Left lobe of liver (tissue), 2 donors: ENCODE data around the gene HYAL1. TPM values are rescaled to one million over a fixed set of nuclear protein-coding genes. Genes with fewer than 3 reads are reported as not detected.
"Not testable (repeated sequence)": the region's sequence is repeated elsewhere in the genome, so short reads cannot be mapped to it uniquely, and the experiment has no call there.

Experiments
- ATAC-seq: fragments of 200-7000 bp; cut with Tn5 transposase; one replicate; pipeline ENCODE4 v1.9.1; 2020; ENCODE audit warnings: mild to moderate bottlenecking, moderate library complexity
- DNase-seq: peaks from one replicate; pipeline ENCODE4 v3.0.0-alpha.2; 2020; ENCODE audit warnings: low spot score
- total RNA-seq: library from RNA; stranded (reverse); gene quantifications from one replicate; pipeline ENCODE4 v1.2.1, GENCODE V29; 2021
- donor health status: DM: no; HTN: no; CAD: no; lungs with moderate emphysema.
- donor health status: DM: no; HTN: yes; CAD: no.

HYAL1 gene
- total RNA-seq, 1 donor from 2014 or later: 140 TPM

GRCh38 chr3:50319181-50319893 is 16.0 kb upstream of the HYAL1 start:
- DNase-seq: no peak
- ATAC-seq: no peak

- DNase-seq (no peak), ATAC-seq (no peak)
Observed at GRCh38 chr3:50318615-50319014, 15.2 kb upstream of the HYAL1 start.

GRCh38 chr3:50318163-50318562 is 14.8 kb upstream of the HYAL1 start:
- DNase-seq: no peak
- no peak for ATAC-seq

GRCh38 chr3:50317300-50317699 is 13.9 kb upstream of the HYAL1 start:
- no peak for ATAC-seq
- no peak for DNase-seq

- DNase-seq (no peak), ATAC-seq (no peak)
Observed at GRCh38 chr3:50316657-50317242, 13.4 kb upstream of the HYAL1 start.

- DNase-seq (no peak), ATAC-seq (peak; percentile 5)
Observed at GRCh38 chr3:50314816-50315215, 11.4 kb upstream of the HYAL1 start.

GRCh38 chr3:50314342-50314741 is 11.0 kb upstream of the HYAL1 start:
- peak; percentile 66 for ATAC-seq
- no peak for DNase-seq

- not testable (repeated sequence) for DNase-seq, ATAC-seq
Observed at GRCh38 chr3:50312041-50312440, 8.7 kb upstream of the HYAL1 start.

- no peak for ATAC-seq
Observed at GRCh38 chr3:50304601-50305000, 1.2 kb upstream of the HYAL1 start.

GRCh38 chr3:50302095-50303012 is 1.0 kb downstream of the HYAL1 start:
- peak; percentile 90 for DNase-seq
- ATAC-seq: peak; percentile 45

More at GRCh38 chr3:50304601-50305000, 1.2 kb upstream of the HYAL1 start:
- no peak for DNase-seq

- no peak for DNase-seq
- ATAC-seq: no peak
Observed at GRCh38 chr3:50300681-50301254, 2.6 kb downstream of the HYAL1 start.

- ATAC-seq (no peak), DNase-seq (peak; percentile 59)
Observed at GRCh38 chr3:50299929-50300680, 3.3 kb downstream of the HYAL1 start.

- ATAC-seq (no peak), DNase-seq (no peak)
Observed at GRCh38 chr3:50299638-50299928, 3.8 kb downstream of the HYAL1 start.

- peak; percentile 100 for DNase-seq
- peak; percentile 67 for ATAC-seq
Observed at GRCh38 chr3:50298836-50299637, 4.3 kb downstream of the HYAL1 start, which contains the start of the genes HYAL3 and NAA80. HYAL3 (minus strand) TSS chr3:50299405; CDS start chr3:50295602, 3,803 bp downstream. NAA80 (minus strand) TSS chr3:50299405; CDS start chr3:50297463, 1,942 bp downstream.

- DNase-seq: peak; percentile 55
- ATAC-seq: no peak
Observed at GRCh38 chr3:50297896-50298725, 5.3 kb downstream of the HYAL1 start.

GRCh38 chr3:50297384-50297775 is 6.0 kb downstream of the HYAL1 start:
- ATAC-seq (no peak), DNase-seq (peak; percentile 61)

GRCh38 chr3:50296721-50297383 is 6.5 kb downstream of the HYAL1 start:
- ATAC-seq: no peak

More at GRCh38 chr3:50296721-50297383, 6.5 kb downstream of the HYAL1 start:
- DNase-seq: peak; percentile 49
